Measurements from ENCODE around the gene TMEM212.
"Not testable (repeated sequence)": the region's sequence is repeated elsewhere in the genome, so short reads cannot be mapped to it uniquely, and the experiment has no call there.

The TMEM212 gene

GRCh38 chr3:171851660-171852058 is 8.5 kb downstream of the TMEM212 start:
- no peak for TF ChIP-seq CTCF (IDR thresholded peaks at IDR 0.05; ENCODE audit: insufficient read depth, low read depth, low read length, missing control alignments)
- peak; percentile 42 for DNase-seq (ENCODE audit: low read depth)
- H3K4me3 ChIP-seq (ENCODE audit: low read length): no peak overlapping the region

- no peak for DNase-seq (ENCODE audit: low read depth)
- TF ChIP-seq CTCF (IDR thresholded peaks at IDR 0.05; ENCODE audit: insufficient read depth, low read depth, low read length, missing control alignments): no peak
- H3K4me3 ChIP-seq (ENCODE audit: low read length): no peak overlapping the region
Measured at GRCh38 chr3:171854649-171855305, 11.6 kb downstream of the TMEM212 start.

- DNase-seq (ENCODE audit: low read depth); H3K4me3 ChIP-seq (ENCODE audit: low read length): not testable (repeated sequence)
Measured at GRCh38 chr3:171858770-171859169, 15.6 kb downstream of the TMEM212 start.

GRCh38 chr3:171860830-171861535 is 17.8 kb downstream of the TMEM212 start:
- H3K4me3 ChIP-seq (ENCODE audit: low read length): no peak overlapping the region
- DNase-seq (ENCODE audit: low read depth): no peak
- TF ChIP-seq CTCF (IDR thresholded peaks at IDR 0.05; ENCODE audit: insufficient read depth, low read depth, low read length, missing control alignments): no peak

- H3K4me3 ChIP-seq (ENCODE audit: low read length): no peak overlapping the region
- no peak for DNase-seq (ENCODE audit: low read depth)
- TF ChIP-seq CTCF (IDR thresholded peaks at IDR 0.05; ENCODE audit: insufficient read depth, low read depth, low read length, missing control alignments): no peak
Measured at GRCh38 chr3:171862392-171862791, 19.2 kb downstream of the TMEM212 start.

GRCh38 chr3:171862993-171863521 is 19.9 kb downstream of the TMEM212 start:
- TF ChIP-seq CTCF (IDR thresholded peaks at IDR 0.05; ENCODE audit: insufficient read depth, low read depth, low read length, missing control alignments): no peak
- no peak overlapping the region for H3K4me3 ChIP-seq (ENCODE audit: low read length)
- no peak for DNase-seq (ENCODE audit: low read depth)

- DNase-seq (ENCODE audit: low read depth): no peak
- no peak for TF ChIP-seq CTCF (IDR thresholded peaks at IDR 0.05; ENCODE audit: insufficient read depth, low read depth, low read length, missing control alignments)
- H3K4me3 ChIP-seq (ENCODE audit: low read length): no peak overlapping the region
Measured at GRCh38 chr3:171863920-171864319, 20.8 kb downstream of the TMEM212 start.
